BLaER1 (cell line): ENCODE data around the gene ABT1.
A peak's percentile ranks its signal among the peaks of the same experiment; 100 is the strongest.

Source experiments
- H3K27ac ChIP-seq: shearing (Covaris generic); formaldehyde crosslinking; 2 replicates; pipeline ENCODE4 v1.8.1; 2022
- H3K27me3 ChIP-seq: shearing (Covaris generic); formaldehyde crosslinking; 2 replicates; pipeline ENCODE4 v1.8.1; 2022
- H3K36me3 ChIP-seq: shearing (Covaris generic); formaldehyde crosslinking; 2 replicates; pipeline ENCODE4 v1.8.1; 2022
- H3K4me1 ChIP-seq: shearing (Covaris generic); formaldehyde crosslinking; 2 replicates; pipeline ENCODE4 v1.8.1; 2022
- H3K4me2 ChIP-seq: shearing (Covaris generic); formaldehyde crosslinking; 2 replicates; pipeline ENCODE4 v1.8.1; 2022
- H3K4me3 ChIP-seq: shearing (Covaris generic); formaldehyde crosslinking; 2 replicates; pipeline ENCODE4 v1.8.1; 2022
- H3K9ac ChIP-seq: shearing (Covaris generic); formaldehyde crosslinking; 2 replicates; pipeline ENCODE4 v1.8.1; 2022
- H3K9me3 ChIP-seq: shearing (Covaris generic); formaldehyde crosslinking; 2 replicates; pipeline ENCODE4 v1.8.1; 2022
- H4K20me1 ChIP-seq: shearing (Covaris generic); formaldehyde crosslinking; 2 replicates; pipeline ENCODE4 v1.8.1; 2022
- Cebpa-rat ChIP-seq: shearing (Covaris generic); IDR thresholded peaks from 2 replicates; pipeline ENCODE4 v1.8.1; 2022

Gene ABT1

DNA sequence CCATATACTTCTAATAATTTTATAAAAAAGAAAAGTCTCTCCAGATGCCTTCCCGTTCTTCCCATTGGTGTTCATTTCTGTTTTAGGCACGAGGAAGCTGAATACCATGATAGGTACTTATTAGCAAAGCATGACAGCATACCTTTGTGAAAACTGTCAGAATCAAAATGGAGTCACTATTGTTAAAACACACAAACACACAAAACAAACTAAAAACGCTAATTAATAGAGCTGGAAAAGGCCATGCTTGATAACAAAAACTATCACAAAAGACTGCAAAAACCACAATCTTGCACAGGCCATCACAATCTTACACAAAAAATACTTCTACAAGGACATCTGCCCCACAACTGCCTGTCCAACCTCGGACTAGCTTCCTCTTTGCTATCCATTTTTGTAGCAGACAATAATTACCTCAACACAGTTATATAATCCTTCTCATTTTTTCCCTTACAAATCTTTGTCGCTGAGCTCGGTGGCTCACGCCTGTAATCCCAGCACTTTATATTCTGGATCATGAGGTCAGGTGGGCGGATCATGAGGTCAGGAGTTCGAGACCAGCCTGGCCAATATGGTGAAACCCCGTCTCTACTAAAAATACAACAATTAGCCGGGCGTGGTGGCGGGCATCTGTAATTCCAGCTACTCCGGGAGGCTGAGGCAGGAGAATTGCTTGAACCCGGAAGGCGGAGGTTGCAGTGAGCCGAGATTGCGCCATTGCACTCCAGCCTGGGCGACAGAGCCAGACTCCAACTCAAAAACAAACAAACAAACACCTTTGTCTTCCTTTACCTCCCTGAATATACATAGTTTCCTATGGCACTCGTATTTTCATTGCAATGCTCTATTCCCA lies 3.2 kb upstream of the ABT1 start:
- no peak overlapping the region for H3K4me2 ChIP-seq
- no peak overlapping the region for H3K9ac ChIP-seq
- H4K20me1 ChIP-seq = peaks cover 11% of the 10 kb centered on the region
- no peak overlapping the region for H3K4me3 ChIP-seq
- H3K36me3 ChIP-seq = peaks cover 7% of the 10 kb centered on the region
- H3K4me1 ChIP-seq = peaks cover 16% of the 10 kb centered on the region
- no peak for TF ChIP-seq Cebpa-rat
- peaks cover 3% of the 10 kb centered on the region; the same call in 1 of the 2 replicates for H3K27me3 ChIP-seq
- H3K27ac ChIP-seq = no peak overlapping the region
- H3K9me3 ChIP-seq = no peaks in the 10 kb centered on the region

DNA sequence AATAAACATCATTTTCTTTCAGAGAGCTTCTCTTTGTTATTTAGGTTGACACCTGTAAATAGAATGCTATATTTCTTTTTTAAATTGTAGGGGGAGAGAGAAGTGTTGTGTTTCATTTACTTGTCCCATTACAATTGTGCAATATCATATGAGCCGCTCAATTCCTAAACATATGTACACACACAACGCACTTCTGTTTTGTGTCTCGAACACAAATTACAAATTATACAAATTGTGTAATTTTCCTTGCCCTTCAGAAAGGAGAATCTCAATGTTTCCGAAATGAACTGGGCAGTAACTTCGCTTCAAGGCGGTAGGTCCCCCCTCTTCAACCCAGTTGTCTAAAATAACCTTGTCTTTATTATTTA lies 2.6 kb upstream of the ABT1 start:
- H3K27me3 ChIP-seq = peaks cover 3% of the 10 kb centered on the region; the same call in 1 of the 2 replicates
- TF ChIP-seq Cebpa-rat = no peak
- no peak overlapping the region for H3K4me2 ChIP-seq
- H3K9me3 ChIP-seq = no peaks in the 10 kb centered on the region
- H3K27ac ChIP-seq = no peak overlapping the region
- H4K20me1 ChIP-seq = peaks cover 18% of the 10 kb centered on the region
- H3K36me3 ChIP-seq = peaks cover 13% of the 10 kb centered on the region
- H3K4me1 ChIP-seq = peaks cover 17% of the 10 kb centered on the region
- no peak overlapping the region for H3K4me3 ChIP-seq
- no peak overlapping the region for H3K9ac ChIP-seq

DNA sequence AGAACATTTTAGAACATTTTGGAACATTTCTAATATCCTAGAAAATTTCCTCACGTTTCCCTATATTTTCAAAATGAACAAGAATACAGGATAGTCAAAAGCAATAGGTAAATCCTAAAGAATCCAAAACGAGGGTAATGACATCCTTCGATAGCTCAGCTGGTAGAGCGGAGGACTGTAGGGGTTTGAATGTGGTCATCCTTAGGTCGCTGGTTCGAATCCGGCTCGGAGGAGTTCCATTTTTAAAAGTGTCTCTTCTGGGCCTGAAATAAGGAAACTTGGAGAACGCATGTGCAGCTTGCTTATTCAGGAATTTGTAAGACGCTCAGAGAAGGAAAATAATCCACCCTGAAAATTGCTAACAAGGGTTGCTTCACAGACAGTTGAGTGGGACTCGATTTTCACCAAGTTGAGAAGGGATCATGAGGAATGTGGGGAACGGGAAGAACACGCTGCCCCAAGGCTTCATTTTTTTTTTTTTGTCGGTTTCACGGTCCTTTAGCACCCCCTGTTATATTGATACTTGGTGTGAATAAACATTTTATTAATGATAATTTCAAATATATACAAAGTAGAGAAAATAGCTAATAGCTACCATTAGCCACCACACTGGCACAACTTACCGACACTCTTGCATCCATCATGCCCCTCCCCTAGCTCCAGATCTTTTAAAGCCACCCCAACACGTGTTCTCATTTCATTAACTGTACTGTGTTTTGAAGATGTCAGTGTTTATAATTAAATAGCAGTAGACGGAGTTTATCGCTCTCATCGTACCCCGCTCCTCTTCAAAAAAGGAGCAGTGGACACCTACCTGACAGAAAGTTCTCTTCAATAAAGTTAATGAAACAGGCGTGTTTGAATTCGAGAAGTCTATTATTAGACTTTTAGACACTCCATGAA lies 1.8 kb upstream of the ABT1 start:
- peaks cover 26% of the 10 kb centered on the region for H4K20me1 ChIP-seq
- TF ChIP-seq Cebpa-rat = no peak
- no peak overlapping the region for H3K27ac ChIP-seq
- peaks cover 3% of the 10 kb centered on the region; the same call in 1 of the 2 replicates for H3K27me3 ChIP-seq
- H3K4me3 ChIP-seq = peak overlapping the region; percentile 93
- peaks cover 22% of the 10 kb centered on the region for H3K36me3 ChIP-seq
- no peaks in the 10 kb centered on the region for H3K9me3 ChIP-seq
- H3K9ac ChIP-seq = peak overlapping the region; percentile 95; the same call in 1 of the 2 replicates
- peak overlapping the region; percentile 83 for H3K4me2 ChIP-seq
- peaks cover 17% of the 10 kb centered on the region for H3K4me1 ChIP-seq

DNA sequence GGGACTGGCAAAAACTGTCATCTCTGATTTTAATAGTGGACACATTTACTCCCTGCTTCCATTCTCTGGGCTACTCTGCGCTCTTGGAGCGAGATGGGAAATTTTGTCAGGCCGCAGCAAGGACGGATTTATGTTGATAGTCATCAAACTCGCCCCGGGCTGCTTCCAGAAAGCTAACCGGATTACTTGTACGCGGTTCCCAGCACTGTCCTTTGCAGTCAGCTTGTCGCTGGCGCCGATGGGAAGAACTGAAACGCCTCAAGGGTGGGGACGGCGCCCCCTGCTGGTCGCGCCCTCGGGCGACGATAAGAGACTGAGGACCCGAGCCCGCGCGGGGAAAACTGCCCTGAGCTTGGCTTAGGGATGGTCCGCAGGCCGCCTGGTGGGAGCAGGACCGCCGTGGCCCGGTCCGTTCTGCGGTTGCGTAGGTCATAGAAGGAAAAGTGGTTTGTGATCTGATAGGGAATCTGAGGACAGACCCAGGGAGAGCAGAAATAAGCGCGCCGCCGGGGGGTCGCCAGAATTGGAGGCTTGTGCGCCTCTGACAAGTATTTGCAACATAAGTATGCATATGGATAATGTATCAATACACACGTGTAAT lies 984 bp upstream of the ABT1 start:
- H3K9ac ChIP-seq = peak overlapping the region; percentile 95

DNA sequence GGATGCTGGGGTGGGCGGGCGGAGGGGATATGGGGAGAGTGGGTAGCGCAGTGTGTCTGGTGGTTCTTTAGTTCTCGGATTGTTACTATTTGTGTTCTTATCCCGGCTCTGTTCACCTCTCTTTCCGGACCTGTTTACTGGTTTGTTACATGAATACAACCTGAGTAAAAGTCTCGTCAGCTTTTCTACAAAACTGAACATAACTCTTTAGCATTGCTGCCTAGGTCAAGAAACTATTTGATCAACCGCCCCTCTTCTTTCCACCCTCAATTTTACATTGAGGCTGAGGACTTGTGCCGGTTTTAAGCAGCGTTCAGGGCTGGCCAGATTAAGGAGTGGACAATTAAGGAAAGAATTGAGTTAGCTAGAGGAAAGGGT lies 625 bp downstream of the ABT1 start:
- H3K36me3 ChIP-seq = peaks cover 32% of the 10 kb centered on the region
- peaks cover 27% of the 10 kb centered on the region for H4K20me1 ChIP-seq
- peaks cover 17% of the 10 kb centered on the region for H3K4me1 ChIP-seq
- peak overlapping the region; percentile 91 for H3K4me2 ChIP-seq
- no peaks in the 10 kb centered on the region for H3K9me3 ChIP-seq
- H3K9ac ChIP-seq = peak overlapping the region; percentile 95
- peak overlapping the region; percentile 94 for H3K27ac ChIP-seq
- peaks cover 3% of the 10 kb centered on the region; the same call in 1 of the 2 replicates for H3K27me3 ChIP-seq
- peak overlapping the region; percentile 93 for H3K4me3 ChIP-seq
- no peak for TF ChIP-seq Cebpa-rat

More for the DNA sequence above, 984 bp upstream of the ABT1 start:
- TF ChIP-seq Cebpa-rat = no peak
- Histone ChIP-seq H3K27ac (no peak overlapping the region), H3K9me3 (no peaks in the 10 kb centered on the region), H3K4me3 (peak overlapping the region; percentile 93), H3K4me1 (peaks cover 17% of the 10 kb centered on the region), H4K20me1 (peaks cover 27% of the 10 kb centered on the region), H3K36me3 (peaks cover 26% of the 10 kb centered on the region), H3K27me3 (peaks cover 3% of the 10 kb centered on the region; the same call in 1 of the 2 replicates), H3K4me2 (peak overlapping the region; percentile 83)

DNA sequence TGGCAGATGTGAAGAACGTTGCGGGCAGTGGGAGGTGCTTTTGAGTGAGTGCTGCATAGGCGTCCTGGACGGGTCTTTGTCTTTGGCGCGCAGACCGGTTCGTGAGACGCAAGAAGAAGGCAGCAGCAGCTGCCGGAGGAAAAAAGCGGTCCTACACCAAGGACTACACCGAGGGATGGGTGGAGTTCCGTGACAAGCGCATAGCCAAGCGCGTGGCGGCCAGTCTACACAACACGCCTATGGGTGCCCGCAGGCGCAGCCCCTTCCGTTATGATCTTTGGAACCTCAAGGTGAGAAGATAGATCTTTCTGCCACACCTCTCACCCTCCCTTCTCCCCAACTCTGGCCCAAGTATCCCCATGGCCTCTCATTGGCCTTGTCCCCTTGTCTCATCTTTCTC lies 1.1 kb downstream of the ABT1 start:
- Histone ChIP-seq H3K4me1 (peaks cover 17% of the 10 kb centered on the region), H3K9ac (peak overlapping the region; percentile 95), H4K20me1 (peaks cover 27% of the 10 kb centered on the region), H3K9me3 (no peaks in the 10 kb centered on the region), H3K4me3 (peak overlapping the region; percentile 93), H3K27me3 (peaks cover 3% of the 10 kb centered on the region; the same call in 1 of the 2 replicates), H3K27ac (peak overlapping the region; percentile 94; the same call in 1 of the 2 replicates), H3K4me2 (peak overlapping the region; percentile 91), H3K36me3 (peaks cover 32% of the 10 kb centered on the region)
- no peak for TF ChIP-seq Cebpa-rat

DNA sequence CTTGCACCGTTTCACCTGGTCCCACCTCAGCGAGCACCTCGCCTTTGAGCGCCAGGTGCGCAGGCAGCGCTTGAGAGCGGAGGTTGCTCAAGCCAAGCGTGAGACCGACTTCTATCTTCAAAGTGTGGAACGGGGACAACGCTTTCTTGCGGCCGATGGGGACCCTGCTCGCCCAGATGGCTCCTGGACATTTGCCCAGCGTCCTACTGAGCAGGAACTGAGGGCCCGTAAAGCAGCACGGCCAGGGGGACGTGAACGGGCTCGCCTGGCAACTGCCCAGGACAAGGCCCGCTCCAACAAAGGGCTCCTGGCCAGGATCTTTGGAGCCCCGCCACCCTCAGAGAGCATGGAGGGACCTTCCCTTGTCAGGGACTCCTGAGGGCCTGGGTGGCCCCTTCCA lies 1.5 kb downstream of the ABT1 start:
- Histone ChIP-seq H4K20me1 (peaks cover 27% of the 10 kb centered on the region), H3K36me3 (peaks cover 32% of the 10 kb centered on the region), H3K9me3 (no peaks in the 10 kb centered on the region), H3K4me1 (peaks cover 17% of the 10 kb centered on the region), H3K27me3 (peaks cover 3% of the 10 kb centered on the region; the same call in 1 of the 2 replicates), H3K27ac (no peak overlapping the region), H3K4me3 (peak overlapping the region; percentile 93), H3K4me2 (peak overlapping the region; percentile 91), H3K9ac (peak overlapping the region; percentile 95; the same call in 1 of the 2 replicates)
- TF ChIP-seq Cebpa-rat = no peak

DNA sequence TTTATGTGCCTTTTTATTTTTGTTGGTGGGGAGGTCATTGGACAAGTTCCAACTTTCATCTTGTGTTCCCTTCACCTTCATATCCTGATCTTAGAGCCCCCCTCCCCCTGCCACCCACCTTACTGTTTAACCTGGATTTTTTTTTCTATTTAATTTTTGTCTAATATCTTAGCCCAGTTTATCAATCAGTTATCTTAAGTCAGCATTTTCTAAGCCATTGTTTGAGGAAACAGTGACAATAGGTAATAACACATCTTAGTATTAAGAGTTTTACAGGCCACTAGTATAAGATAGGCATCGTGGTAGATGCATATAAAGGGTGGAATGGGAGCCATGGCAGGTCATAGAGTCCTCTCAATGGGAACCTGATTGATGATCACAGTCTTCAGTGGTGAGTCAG lies 2.4 kb downstream of the ABT1 start:
- H3K36me3 ChIP-seq = peaks cover 32% of the 10 kb centered on the region
- no peak for TF ChIP-seq Cebpa-rat
- no peak overlapping the region for H3K9ac ChIP-seq
- H3K27me3 ChIP-seq = no peaks in the 10 kb centered on the region; the same call in 1 of the 2 replicates
- H3K4me2 ChIP-seq = no peak overlapping the region
- H3K9me3 ChIP-seq = no peaks in the 10 kb centered on the region
- peaks cover 17% of the 10 kb centered on the region for H3K4me1 ChIP-seq
- no peak overlapping the region for H3K4me3 ChIP-seq
- H3K27ac ChIP-seq = no peak overlapping the region
- peaks cover 27% of the 10 kb centered on the region for H4K20me1 ChIP-seq

DNA sequence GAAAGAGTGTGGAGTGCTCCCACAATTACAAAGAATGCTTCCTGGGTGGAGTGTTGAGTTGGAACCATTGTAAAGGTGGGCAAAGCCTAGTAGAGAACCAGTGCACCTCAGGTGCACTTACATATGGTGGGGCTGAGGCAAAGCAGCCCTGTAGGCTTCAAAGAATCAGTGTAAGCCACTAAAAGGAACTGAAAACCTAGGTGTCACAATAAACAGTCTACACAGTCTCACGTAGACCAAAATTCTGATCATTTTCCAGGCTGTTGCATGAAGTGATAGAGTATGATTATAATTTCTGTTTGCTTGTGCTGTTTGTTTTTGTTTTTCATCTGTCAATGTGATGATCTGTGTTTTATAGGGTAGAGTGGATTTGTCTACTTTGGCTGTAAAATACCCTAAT lies 2.8 kb downstream of the ABT1 start:
- no peak overlapping the region for H3K27ac ChIP-seq
- H3K4me3 ChIP-seq = no peak overlapping the region
- H3K36me3 ChIP-seq = peaks cover 32% of the 10 kb centered on the region
- no peak for TF ChIP-seq Cebpa-rat
- H3K4me1 ChIP-seq = peaks cover 17% of the 10 kb centered on the region
- H3K4me2 ChIP-seq = no peak overlapping the region
- no peaks in the 10 kb centered on the region for H3K9me3 ChIP-seq
- H3K9ac ChIP-seq = no peak overlapping the region
- H3K27me3 ChIP-seq = no peaks in the 10 kb centered on the region
- H4K20me1 ChIP-seq = peaks cover 27% of the 10 kb centered on the region
